ENCODE data around the gene SURF1.

GRCh38 chr9:133383438-133383837 lies 27.2 kb upstream of the SURF1 start:
- TF ChIP-seq, protein P1, sequence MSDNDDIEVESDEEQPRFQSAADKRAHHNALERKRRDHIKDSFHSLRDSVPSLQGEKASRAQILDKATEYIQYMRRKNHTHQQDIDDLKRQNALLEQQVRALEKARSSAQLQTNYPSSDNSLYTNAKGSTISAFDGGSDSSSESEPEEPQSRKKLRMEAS (CRISPR knock-in tag; IDR thresholded peaks at IDR 0.05): no peak
- no peak for TF ChIP-seq POLR2A (conservative IDR thresholded peaks at IDR 0.05)
- no peak for TF ChIP-seq POLR2AphosphoS5 (IDR thresholded peaks at IDR 0.05; ENCODE audit: control insufficient read depth, insufficient read depth, low read depth, low read length)
- TF ChIP-seq MAFK (IDR thresholded peaks at IDR 0.05; ENCODE audit: low read length): no peak
